Esophagus (tissue), 2 donors: Measurements from ENCODE around the gene MAFB. TPM values are rescaled to one million over a fixed set of nuclear protein-coding genes. Genes with fewer than 3 reads are reported as not detected.

Source experiments
- H3K27ac ChIP-seq, 2 donors: one replicate each; pipeline ENCODE4 v1.5.1; 2013; ENCODE audit warnings: low read depth in 2 of 2, mild to moderate bottlenecking in 2 of 2, inconsistent platforms in 1 of 2, low read length in 1 of 2, moderate library complexity in 1 of 2
- H3K27me3 ChIP-seq, 2 donors: one replicate each; pipeline ENCODE4 v1.6.1; 2013; ENCODE audit warnings: low read length in 2 of 2, control low read depth in 1 of 2, mild to moderate bottlenecking in 1 of 2; ENCODE audit not compliant: insufficient read depth in 2 of 2, control insufficient read depth in 1 of 2
- H3K36me3 ChIP-seq, 2 donors: one replicate each; pipeline ENCODE4 v1.6.1; 2013; ENCODE audit warnings: low read length in 1 of 2; ENCODE audit not compliant: control insufficient read depth in 2 of 2, insufficient read depth in 2 of 2
- H3K4me1 ChIP-seq, 2 donors: one replicate each; pipeline ENCODE4 v1.6.1; 2013; ENCODE audit warnings: low read length in 1 of 2; ENCODE audit not compliant: control insufficient read depth in 2 of 2, insufficient read depth in 2 of 2
- H3K4me3 ChIP-seq, 2 donors: one replicate each; pipeline ENCODE4 v1.5.1; 2013; ENCODE audit warnings: low read length in 2 of 2, mild to moderate bottlenecking in 2 of 2, low read depth in 1 of 2, moderate library complexity in 1 of 2
- H3K9me3 ChIP-seq, 2 donors: one replicate each; pipeline ENCODE4 v1.6.1; 2013; ENCODE audit warnings: mild to moderate bottlenecking in 2 of 2, low read depth in 1 of 2, low read length in 1 of 2, moderate library complexity in 1 of 2; ENCODE audit not compliant: control insufficient read depth in 2 of 2, insufficient read depth in 1 of 2
- WGBS, 2 donors: extraction: QIAGEN DNeasy Blood & Tissue Kit; methylation state at CpG; one replicate each; pipeline ENCODE4 v1.1.7; 2013; 5-methylcytosine and 5-hydroxymethylcytosine counted together
- polyA plus RNA-seq, 2 donors: library from polyadenylated mRNA; stranded (reverse); fragments of 200-250 nt; gene quantifications; one replicate each; pipeline ENCODE4 v1.2.3, GENCODE V29; 2013
- donor health status: healthy with polysubstance abuse.
- donor health status: Bipolar disorder and iron deficiency.

MAFB gene
- polyA plus RNA-seq, 2 donors: 13.9 to 18.8 TPM

- Histone ChIP-seq H3K36me3 (no peaks in the 10 kb centered on the region), H3K4me3 (no peak overlapping the region), H3K9me3 (no peaks in the 10 kb centered on the region), H3K4me1 (peaks cover 0 to 2% of the 10 kb centered on the region in 2 donors), H3K27me3 (no peaks in the 10 kb centered on the region), H3K27ac (no peak overlapping the region)
- 89 to 92% methylated on average over 9 of the region's 9 CpGs for WGBS, 2 donors
These were observed 22.7 kb downstream of the MAFB start for GRCh38 chr20:40666336-40666735.

DNA sequence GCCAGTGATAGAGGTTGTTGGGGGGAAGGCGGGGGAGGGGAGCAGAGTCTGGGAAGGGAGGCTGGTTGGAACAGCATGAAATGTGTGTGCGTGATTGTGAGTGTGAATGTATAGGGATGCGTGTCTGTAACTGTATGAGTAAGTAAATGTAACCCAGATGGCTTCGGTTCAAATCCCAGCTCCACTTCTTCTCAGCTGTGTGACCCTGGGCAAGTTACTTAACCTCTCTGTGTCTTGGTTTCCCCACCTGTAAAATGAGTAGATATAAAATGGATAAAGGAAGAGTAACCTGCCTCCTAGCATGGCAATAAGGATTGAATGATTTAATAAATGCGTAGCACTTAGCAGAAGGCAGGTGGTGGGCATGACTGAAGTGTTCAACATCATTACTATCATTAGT, 24.1 kb downstream of the MAFB start:
- Histone ChIP-seq H3K27ac (no peak overlapping the region), H3K4me1 (peaks cover 0 to 2% of the 10 kb centered on the region in 2 donors), H3K27me3 (no peaks in the 10 kb centered on the region), H3K36me3 (no peaks in the 10 kb centered on the region), H3K4me3 (no peak overlapping the region), H3K9me3 (no peaks in the 10 kb centered on the region)
- 93 to 95% methylated on average over 5 of the region's 5 CpGs for WGBS, 2 donors

DNA sequence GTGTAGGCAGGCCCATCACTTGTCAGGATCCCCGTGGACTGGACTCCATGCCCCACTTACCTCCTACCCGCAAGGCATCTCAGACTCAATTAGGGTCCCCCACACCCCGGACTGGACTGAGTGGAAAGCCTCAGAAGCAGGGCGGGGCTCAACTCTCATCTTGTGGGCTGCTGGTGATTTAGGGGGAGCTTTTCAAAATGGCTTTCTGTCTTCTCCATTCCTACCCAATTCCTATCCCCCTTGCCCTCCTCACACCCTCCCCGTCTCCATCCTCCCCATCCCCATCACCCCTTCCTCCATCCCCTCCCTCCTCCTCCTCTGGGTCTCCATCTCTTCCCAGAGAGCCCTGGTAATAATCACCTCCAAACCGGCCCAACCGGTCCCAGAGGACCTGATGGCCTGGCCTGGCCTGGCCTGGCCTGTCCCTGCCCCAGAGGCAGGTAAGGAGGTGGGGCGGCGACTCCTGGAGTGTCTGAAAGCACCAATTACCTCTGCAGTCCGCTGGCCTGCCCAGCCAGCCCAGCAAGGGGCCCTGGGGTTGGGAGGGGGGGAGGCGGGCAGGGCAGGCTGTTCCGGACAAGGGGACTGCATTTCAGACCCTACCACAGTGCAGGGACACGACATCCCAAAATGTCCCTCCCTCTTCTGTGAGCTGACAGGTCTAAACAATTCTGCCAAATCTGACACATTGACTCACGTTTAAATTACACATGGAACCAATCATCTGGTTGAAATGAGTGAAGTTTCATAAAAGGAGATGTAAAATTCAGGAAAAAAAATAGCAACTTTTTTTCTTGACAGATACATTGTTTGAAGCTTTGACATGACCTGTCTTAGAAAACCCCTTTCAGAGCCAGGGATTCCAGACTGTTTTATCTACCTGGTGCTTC, 24.8 kb downstream of the MAFB start:
- H3K4me3 ChIP-seq: no peak overlapping the region
- peaks cover 0 to 2% of the 10 kb centered on the region in 2 donors for H3K4me1 ChIP-seq
- no peaks in the 10 kb centered on the region for H3K36me3 ChIP-seq
- WGBS, 2 donors: 60 to 65% methylated on average over 14 of the region's 14 CpGs
- peak overlapping the region in 1 of 2 donors; percentile 15 for H3K27ac ChIP-seq
- no peaks in the 10 kb centered on the region for H3K27me3 ChIP-seq
- no peaks in the 10 kb centered on the region for H3K9me3 ChIP-seq

- Histone ChIP-seq H3K4me3 (no peak overlapping the region), H3K27ac (no peak overlapping the region), H3K36me3 (no peaks in the 10 kb centered on the region), H3K4me1 (peaks cover 0 to 2% of the 10 kb centered on the region in 2 donors), H3K9me3 (no peaks in the 10 kb centered on the region), H3K27me3 (no peaks in the 10 kb centered on the region)
- WGBS, 2 donors: 81 to 87% methylated on average over 9 of the region's 9 CpGs
These were observed 25.7 kb downstream of the MAFB start for GRCh38 chr20:40663304-40663790.

DNA sequence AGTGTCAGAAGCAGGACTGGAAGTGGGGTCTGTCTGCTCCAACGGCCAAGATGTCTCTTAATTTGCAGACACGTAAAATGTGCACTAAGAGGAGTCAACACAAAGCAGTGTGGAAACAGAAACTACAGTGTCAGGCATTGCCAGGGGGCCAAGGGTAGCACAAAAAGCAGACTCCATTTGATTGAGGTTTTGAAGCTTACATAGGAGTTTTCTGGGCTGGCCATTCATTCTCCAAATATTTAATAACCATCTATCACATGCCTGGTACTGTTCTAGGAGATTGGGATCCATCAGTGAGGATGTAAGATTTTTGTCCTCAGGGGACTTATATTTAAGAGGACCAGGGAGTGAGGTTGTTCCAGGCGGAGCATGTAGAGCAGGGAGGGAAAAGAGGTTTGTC, 29.5 kb downstream of the MAFB start:
- H3K27ac ChIP-seq: no peak overlapping the region
- no peaks in the 10 kb centered on the region for H3K27me3 ChIP-seq
- no peaks in the 10 kb centered on the region for H3K9me3 ChIP-seq
- no peak overlapping the region for H3K4me3 ChIP-seq
- 83 to 93% methylated on average over 3 of the region's 3 CpGs for WGBS, 2 donors
- no peaks in the 10 kb centered on the region for H3K36me3 ChIP-seq
- no peaks in the 10 kb centered on the region for H3K4me1 ChIP-seq

DNA sequence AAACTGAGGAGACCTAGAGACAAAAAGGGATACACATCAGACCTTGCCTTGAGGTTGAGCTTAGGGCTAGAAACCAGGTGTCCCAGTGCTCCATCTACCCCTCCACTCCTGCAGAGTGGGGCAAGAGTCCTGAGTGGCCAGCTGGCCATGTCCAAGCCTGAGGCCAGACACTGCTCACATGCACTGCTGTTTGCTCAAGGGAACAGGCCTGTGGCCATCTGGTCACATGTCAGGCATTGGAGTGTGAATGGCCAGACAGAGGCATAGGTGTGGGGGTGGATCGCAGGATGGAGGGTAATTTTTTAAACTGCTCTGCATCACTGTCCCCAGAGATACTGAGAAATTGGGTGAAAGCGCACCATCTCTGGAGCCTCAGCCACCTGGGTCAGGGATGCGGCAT, 30.5 kb downstream of the MAFB start:
- H3K27ac ChIP-seq: no peak overlapping the region
- H3K9me3 ChIP-seq: no peaks in the 10 kb centered on the region
- no peak overlapping the region for H3K4me3 ChIP-seq
- H3K36me3 ChIP-seq: no peaks in the 10 kb centered on the region
- H3K4me1 ChIP-seq: no peaks in the 10 kb centered on the region
- no peaks in the 10 kb centered on the region for H3K27me3 ChIP-seq
- WGBS, 2 donors: 96 to 97% methylated on average over 3 of the region's 3 CpGs

DNA sequence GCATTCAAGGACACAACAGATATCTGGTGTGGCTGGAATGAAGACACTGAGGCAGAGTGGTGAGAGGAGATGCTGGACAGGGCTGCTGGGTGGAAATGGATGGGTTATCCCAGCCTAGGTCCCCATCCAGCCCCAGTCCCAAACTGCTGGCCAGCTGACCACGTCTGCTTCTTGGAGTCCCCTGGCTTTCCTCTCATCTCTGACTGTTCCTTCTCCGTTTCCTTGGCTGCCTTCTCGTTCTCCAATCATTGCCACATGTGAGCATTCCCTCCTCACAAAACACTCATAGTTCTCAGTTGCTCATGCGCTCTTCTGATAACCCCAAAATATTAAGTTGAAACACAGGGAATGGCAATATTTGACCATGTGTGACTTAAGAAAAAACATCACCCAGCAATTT, 31.5 kb downstream of the MAFB start:
- no peak overlapping the region for H3K27ac ChIP-seq
- H3K9me3 ChIP-seq: no peaks in the 10 kb centered on the region
- peaks cover 0 to 2% of the 10 kb centered on the region in 2 donors for H3K4me1 ChIP-seq
- H3K27me3 ChIP-seq: no peaks in the 10 kb centered on the region
- no peaks in the 10 kb centered on the region for H3K36me3 ChIP-seq
- H3K4me3 ChIP-seq: no peak overlapping the region
- 71 to 83% methylated on average over 4 of the region's 4 CpGs for WGBS, 2 donors

- WGBS, 2 donors: 89 to 91% methylated on average over 6 of the region's 6 CpGs
- no peaks in the 10 kb centered on the region for H3K27me3 ChIP-seq
- H3K36me3 ChIP-seq: no peaks in the 10 kb centered on the region
- H3K4me1 ChIP-seq: peaks cover 0 to 2% of the 10 kb centered on the region in 2 donors
- no peaks in the 10 kb centered on the region for H3K9me3 ChIP-seq
- no peak overlapping the region for H3K4me3 ChIP-seq
- no peak overlapping the region for H3K27ac ChIP-seq
These were observed 33.6 kb downstream of the MAFB start for GRCh38 chr20:40655451-40655850.

- 56 to 71% methylated on average over 4 of the region's 4 CpGs for WGBS, 2 donors
- peaks cover 0 to 2% of the 10 kb centered on the region in 2 donors for H3K4me1 ChIP-seq
- H3K27me3 ChIP-seq: no peaks in the 10 kb centered on the region
- H3K36me3 ChIP-seq: no peaks in the 10 kb centered on the region
- H3K27ac ChIP-seq: no peak overlapping the region
- no peak overlapping the region for H3K4me3 ChIP-seq
- H3K9me3 ChIP-seq: no peaks in the 10 kb centered on the region
These were observed 34.2 kb downstream of the MAFB start for GRCh38 chr20:40654876-40655275.
